Choroid plexus epithelial cell (primary cell): ENCODE results near the gene VTI1A.

Experiments used
- DNase-seq: peaks from one replicate; pipeline ENCODE4 v3.0.0-alpha.2; 2010; ENCODE audit warnings: low read depth
- H3K4me3 ChIP-seq: 2 replicates; pipeline ENCODE4 v1.5.1; 2011; ENCODE audit warnings: low read depth, mild to moderate bottlenecking, control low read depth, low read length, moderate library complexity
- TF ChIP-seq, protein P1 (sequence below): conservative IDR thresholded peaks from 2 replicates; pipeline ENCODE4 v1.5.1; 2011; ENCODE audit warnings: low read depth, mild to moderate bottlenecking, control low read depth, inconsistent platforms, low read length, moderate library complexity

Gene VTI1A

DNA sequence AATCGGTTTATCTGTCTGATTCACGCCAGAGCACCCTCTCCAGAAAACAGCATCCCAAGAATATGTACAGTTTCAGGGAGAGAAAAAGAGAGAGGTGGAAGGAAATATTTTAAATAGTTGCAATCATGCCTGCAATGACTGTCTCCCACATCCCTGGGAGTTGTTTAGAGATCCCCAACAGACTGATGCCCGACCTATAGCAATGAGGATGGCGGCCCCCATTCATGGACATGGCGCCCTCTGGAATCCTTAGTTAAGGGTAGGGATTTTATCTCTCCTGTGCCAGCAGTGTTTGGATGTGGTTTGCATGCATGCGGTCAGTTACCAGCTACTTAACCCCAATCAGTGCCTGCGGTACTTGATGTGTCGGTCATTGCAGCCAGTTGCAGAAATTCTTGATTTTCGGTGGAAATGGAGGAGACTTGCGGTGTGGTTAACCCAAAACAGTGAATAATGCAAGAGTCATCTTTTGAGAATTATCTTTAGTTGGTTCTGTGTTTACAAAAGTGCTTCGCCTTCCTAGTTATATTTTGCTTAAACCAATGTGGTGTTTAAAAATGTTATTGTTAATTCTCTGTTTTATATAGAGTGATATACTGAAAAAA is 317.0 kb downstream of the VTI1A start:
- H3K4me3 ChIP-seq: no peak overlapping the region
- TF ChIP-seq, protein P1, sequence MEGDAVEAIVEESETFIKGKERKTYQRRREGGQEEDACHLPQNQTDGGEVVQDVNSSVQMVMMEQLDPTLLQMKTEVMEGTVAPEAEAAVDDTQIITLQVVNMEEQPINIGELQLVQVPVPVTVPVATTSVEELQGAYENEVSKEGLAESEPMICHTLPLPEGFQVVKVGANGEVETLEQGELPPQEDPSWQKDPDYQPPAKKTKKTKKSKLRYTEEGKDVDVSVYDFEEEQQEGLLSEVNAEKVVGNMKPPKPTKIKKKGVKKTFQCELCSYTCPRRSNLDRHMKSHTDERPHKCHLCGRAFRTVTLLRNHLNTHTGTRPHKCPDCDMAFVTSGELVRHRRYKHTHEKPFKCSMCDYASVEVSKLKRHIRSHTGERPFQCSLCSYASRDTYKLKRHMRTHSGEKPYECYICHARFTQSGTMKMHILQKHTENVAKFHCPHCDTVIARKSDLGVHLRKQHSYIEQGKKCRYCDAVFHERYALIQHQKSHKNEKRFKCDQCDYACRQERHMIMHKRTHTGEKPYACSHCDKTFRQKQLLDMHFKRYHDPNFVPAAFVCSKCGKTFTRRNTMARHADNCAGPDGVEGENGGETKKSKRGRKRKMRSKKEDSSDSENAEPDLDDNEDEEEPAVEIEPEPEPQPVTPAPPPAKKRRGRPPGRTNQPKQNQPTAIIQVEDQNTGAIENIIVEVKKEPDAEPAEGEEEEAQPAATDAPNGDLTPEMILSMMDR: no peak

DNA sequence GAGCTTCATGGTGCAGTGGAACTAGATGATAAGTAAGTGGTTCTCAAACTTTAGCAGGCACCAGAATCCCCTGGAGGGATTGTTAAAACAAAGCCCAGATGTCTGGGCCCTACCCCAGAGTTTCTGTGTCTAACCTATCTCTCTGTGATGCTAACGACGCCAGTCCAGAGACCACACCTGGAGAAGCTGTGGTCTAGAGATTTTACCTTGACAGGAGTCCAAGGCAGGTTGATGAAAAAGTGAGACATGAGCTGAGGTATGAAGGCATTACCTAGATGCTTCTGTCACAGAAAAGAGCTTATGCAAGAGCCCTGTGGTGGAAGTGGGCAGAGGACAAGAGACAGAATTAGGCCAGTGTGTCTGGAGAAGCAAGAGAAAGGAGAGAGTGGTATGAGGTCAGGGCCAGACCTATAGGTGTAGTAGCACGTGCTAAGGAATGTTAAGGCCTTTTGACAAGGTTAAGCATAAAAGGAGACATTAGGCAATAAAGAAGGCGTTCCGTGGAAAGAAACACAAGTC is 318.8 kb downstream of the VTI1A start:
- TF ChIP-seq, protein P1: no peak
- no peak overlapping the region for H3K4me3 ChIP-seq
- DNase-seq: no peak

More for the DNA sequence above, 317.0 kb downstream of the VTI1A start:
- DNase-seq: peak; percentile 62

DNA sequence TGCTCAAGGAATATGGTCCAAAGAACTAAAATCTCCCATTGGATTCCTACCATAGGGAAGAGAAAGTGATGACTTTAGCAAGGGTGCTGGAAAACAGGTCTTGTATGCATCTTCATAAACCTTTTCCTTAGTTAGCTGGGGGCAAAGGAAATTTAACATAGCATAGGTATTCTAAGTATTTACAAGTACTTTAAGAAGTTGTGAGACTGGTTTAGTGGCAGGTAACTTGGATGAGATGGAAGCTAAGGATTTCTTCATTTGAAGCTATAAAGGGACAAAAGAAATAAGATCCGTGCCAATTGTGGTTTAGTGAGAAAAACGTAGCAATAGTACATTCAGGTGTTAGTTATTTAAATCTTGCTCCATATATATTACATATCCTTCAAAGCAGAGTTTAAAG is 319.6 kb downstream of the VTI1A start:
- TF ChIP-seq, protein P1: no peak
- no peak for DNase-seq
- no peak overlapping the region for H3K4me3 ChIP-seq

DNA sequence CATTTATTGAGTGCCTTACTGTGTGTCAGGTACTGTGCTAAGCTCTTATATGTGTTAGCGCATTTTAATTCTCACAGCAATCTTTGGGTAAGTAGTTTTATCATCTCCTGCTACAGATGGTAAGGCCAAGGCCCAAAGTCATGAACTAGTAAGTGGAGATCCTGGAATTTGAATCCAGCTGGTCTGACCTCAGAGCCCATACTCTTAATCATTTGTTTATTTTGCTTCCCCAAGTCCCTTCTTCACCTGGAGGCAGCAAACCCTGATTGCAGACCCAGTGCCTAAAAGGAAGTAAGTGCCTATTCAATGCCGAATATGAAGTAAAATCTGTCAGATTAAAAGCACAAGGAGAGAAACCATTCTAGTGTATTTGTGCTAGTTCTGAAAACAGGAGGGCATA is 320.1 kb downstream of the VTI1A start:
- DNase-seq: no peak
- H3K4me3 ChIP-seq: no peak overlapping the region
- TF ChIP-seq, protein P1: no peak

DNA sequence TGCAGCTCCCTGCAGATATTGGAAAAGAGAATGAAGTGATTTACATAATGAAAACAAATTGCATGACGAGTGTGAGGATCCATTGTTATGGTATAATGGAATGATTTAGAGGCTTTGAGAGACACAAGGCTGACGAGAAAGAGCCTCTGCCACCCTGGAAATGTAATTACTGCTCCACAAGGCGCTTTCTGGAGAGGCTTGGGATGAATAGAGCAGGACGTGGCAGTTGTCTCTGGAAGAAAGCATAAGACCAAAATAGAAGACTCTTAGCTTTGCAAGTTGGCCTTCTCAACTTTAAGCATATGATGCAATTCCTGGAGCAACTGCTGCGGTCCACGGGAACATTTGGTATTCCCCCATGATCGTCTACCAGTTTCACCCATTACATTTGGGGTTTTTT is 321.1 kb downstream of the VTI1A start:
- TF ChIP-seq, protein P1: no peak
- no peak for DNase-seq
- no peak overlapping the region for H3K4me3 ChIP-seq

DNA sequence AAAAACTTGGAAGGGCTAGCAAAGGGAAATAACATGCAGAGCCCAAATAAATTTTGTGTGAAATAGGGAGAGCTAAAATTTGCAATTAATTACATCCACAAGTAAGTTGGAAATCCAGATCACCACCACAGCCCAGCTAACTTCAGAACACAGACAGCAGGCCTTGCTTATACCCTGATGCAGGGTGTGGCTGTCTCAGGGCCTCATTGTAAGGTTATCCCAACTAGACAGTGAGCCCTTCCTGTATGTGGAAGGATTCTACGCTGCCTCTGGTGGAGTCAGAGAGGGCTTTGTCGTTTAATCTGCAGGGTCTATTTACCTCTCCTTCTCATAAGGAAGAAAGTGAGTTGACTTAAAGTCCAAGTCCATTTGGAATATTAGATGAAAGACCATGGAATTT is 322.1 kb downstream of the VTI1A start:
- DNase-seq: no peak
- no peak overlapping the region for H3K4me3 ChIP-seq
- TF ChIP-seq, protein P1: no peak
